HepG2 (cell line): ENCODE measurements around the gene CCDC174.

Experiments
- CTCF ChIP-seq: sonication (generic); formaldehyde crosslinking; IDR thresholded peaks from 2 replicates; pipeline ENCODE4 v1.5.0; 2020; ENCODE audit warnings: mild to moderate bottlenecking, missing genetic modification reagents, moderate library complexity
- IRF1 ChIP-seq: sonication (generic); formaldehyde crosslinking; IDR thresholded peaks from 2 replicates; pipeline ENCODE4 v1.4.0; 2020; ENCODE audit warnings: low read depth, mild to moderate bottlenecking, missing genetic modification reagents
- PAF1 ChIP-seq: IDR thresholded peaks from 2 replicates; pipeline ENCODE4 v1.6.1; 2016; ENCODE audit warnings: missing genetic modification reagents, missing compliant biosample characterization
- RFX5 ChIP-seq: IDR thresholded peaks from 2 replicates; pipeline ENCODE4 v1.6.1; 2011; ENCODE audit warnings: low read depth, low read length, improper control_type of control experiment
- SMAD1 ChIP-seq: sonication (generic); formaldehyde crosslinking; IDR thresholded peaks from 2 replicates; pipeline ENCODE4 v1.4.0; 2020; ENCODE audit warnings: missing genetic modification reagents, low read depth, mild to moderate bottlenecking, borderline replicate concordance
- ZFX ChIP-seq: sonication (generic); formaldehyde crosslinking; IDR thresholded peaks from 2 replicates; pipeline ENCODE4 v1.4.0; 2020; ENCODE audit warnings: mild to moderate bottlenecking, low read depth, missing genetic modification reagents, moderate library complexity
- ZNF407 ChIP-seq: sonication (generic); formaldehyde crosslinking; IDR thresholded peaks from one replicate; pipeline ENCODE4 v1.5.1; 2020; ENCODE audit warnings: mild to moderate bottlenecking, missing genetic modification reagents; ENCODE audit errors: not compliant biosample characterization
- ZNF570 ChIP-seq: sonication (generic); formaldehyde crosslinking; IDR thresholded peaks from 2 replicates; pipeline ENCODE4 v1.4.0; 2020; ENCODE audit warnings: mild to moderate bottlenecking, missing genetic modification reagents, borderline replicate concordance

GRCh38 chr3:14621093-14621492 is 30.5 kb upstream of the CCDC174 start:
- no peak for TF ChIP-seq ZNF407
- no peak for TF ChIP-seq CTCF
- TF ChIP-seq PAF1 (CRISPR knock-in tag), result no peak
- TF ChIP-seq IRF1, result no peak
- no peak for TF ChIP-seq ZNF570 (CRISPR knock-in tag)
- TF ChIP-seq ZFX (CRISPR knock-in tag), result no peak
- TF ChIP-seq SMAD1 (CRISPR knock-in tag), result no peak
- TF ChIP-seq RFX5, result no peak
